Activated B cell treated with CpG ODN at 0.5 μM for 24 hours (primary cell): ENCODE measurements around the gene DNAAF3. TPM values are rescaled to one million over a fixed set of nuclear protein-coding genes. Genes with fewer than 3 reads are reported as not detected.

ENCODE experiments used
- ATAC-seq: fragments of 200-7000 bp; cut with Tn5 transposase; one replicate; pipeline ENCODE4 v1.10.0; 2021; ENCODE audit warnings: low read depth, mild to moderate bottlenecking, moderate library complexity
- CTCF ChIA-PET: fragments of 350-600 bp; sonication (Branson Sonifier 250); formaldehyde crosslinking; loops from one replicate; lab custom pipeline; 2021; ENCODE audit warnings: antibody characterized with exemption; lab: Charles Lee
- POLR2A ChIA-PET: fragments of 350-600 bp; sonication (Branson Sonifier 250); formaldehyde crosslinking; loops from one replicate; lab custom pipeline; 2021; ENCODE audit warnings: antibody characterized with exemption; lab: Charles Lee
- DNase-seq: peaks from one replicate; pipeline ENCODE4 v3.0.0; 2022
- H3K27ac Mint-ChIP-seq: one replicate; pipeline ENCODE4 v1.8.0; 2020; ENCODE audit warnings: mixed read lengths
- H3K27me3 Mint-ChIP-seq: one replicate; pipeline ENCODE4 v1.8.0; 2021; ENCODE audit warnings: mixed read lengths
- H3K36me3 Mint-ChIP-seq: one replicate; pipeline ENCODE4 v1.8.0; 2021; ENCODE audit warnings: low read depth, mixed read lengths
- H3K4me1 Mint-ChIP-seq: one replicate; pipeline ENCODE4 v1.8.0; 2021; ENCODE audit warnings: mixed read lengths
- H3K4me3 Mint-ChIP-seq: one replicate; pipeline ENCODE4 v1.8.0; 2020; ENCODE audit warnings: mild to moderate bottlenecking, mixed read lengths
- H3K9me3 Mint-ChIP-seq: one replicate; pipeline ENCODE4 v1.8.0; 2020; ENCODE audit warnings: mixed read lengths
- CTCF ChIP-seq: fragments of 200-600 bp; IDR thresholded peaks from one replicate; pipeline ENCODE4 v1.8.0; 2022; ENCODE audit warnings: antibody characterized with exemption, mild to moderate bottlenecking
- intact Hi-C: fragments of 100-400 bp; cut with micrococcal nuclease; formaldehyde crosslinking; loops from one replicate; pipeline ENCODE4 v1.15.1; 2024
- total RNA-seq: library from RNA; stranded (reverse); gene quantifications from 2 replicates; pipeline ENCODE4 v1.2.3, GENCODE V29; 2022

Gene DNAAF3
- total RNA-seq, 1 donor from 2014 or later: not detected

DNA sequence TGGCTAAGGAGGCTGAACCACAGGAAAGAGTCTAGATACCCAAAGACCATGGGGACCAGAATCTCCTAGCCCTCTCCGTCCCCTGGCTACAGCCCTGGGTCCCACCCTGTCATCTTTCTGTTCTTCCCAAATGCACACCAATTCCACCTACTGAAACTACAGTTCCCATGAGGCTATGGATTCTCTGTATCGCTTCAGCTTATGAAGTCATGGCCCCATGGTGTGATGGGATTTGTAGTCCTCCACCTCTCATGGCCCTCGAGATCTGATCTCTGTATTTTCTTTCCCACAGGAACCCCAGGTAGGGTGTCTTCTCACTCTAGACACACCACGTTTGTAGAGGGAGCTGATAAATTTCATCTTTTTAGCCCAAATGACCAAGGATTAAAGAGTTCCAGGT is 31.1 kb upstream of the DNAAF3 start:
- Mint-ChIP-seq H3K4me3 (no peak overlapping the region), H3K27me3 (peaks cover 27% of the 10 kb centered on the region), H3K36me3 (no peaks in the 10 kb centered on the region), H3K27ac (no peak overlapping the region), H3K4me1 (no peaks in the 10 kb centered on the region), H3K9me3 (no peaks in the 10 kb centered on the region)
- intact Hi-C loops: no loop called here
- ChIA-PET CTCF (no interaction called here), POLR2A (no interaction called here)
- no peak for DNase-seq
- ATAC-seq: no peak
- TF ChIP-seq CTCF: no peak

- intact Hi-C loops: no loop called here
- H3K27ac Mint-ChIP-seq: no peak overlapping the region
- H3K9me3 Mint-ChIP-seq: no peaks in the 10 kb centered on the region
- DNase-seq (no peak), ATAC-seq (no peak)
- ChIA-PET CTCF (no interaction called here), POLR2A (no interaction called here)
- no peak for TF ChIP-seq CTCF
- peaks cover 25% of the 10 kb centered on the region for H3K27me3 Mint-ChIP-seq
- no peaks in the 10 kb centered on the region for H3K36me3 Mint-ChIP-seq
- H3K4me1 Mint-ChIP-seq: no peaks in the 10 kb centered on the region
- H3K4me3 Mint-ChIP-seq: no peak overlapping the region
Measured at GRCh38 chr19:55196803-55197202, 30.4 kb upstream of the DNAAF3 start.

DNA sequence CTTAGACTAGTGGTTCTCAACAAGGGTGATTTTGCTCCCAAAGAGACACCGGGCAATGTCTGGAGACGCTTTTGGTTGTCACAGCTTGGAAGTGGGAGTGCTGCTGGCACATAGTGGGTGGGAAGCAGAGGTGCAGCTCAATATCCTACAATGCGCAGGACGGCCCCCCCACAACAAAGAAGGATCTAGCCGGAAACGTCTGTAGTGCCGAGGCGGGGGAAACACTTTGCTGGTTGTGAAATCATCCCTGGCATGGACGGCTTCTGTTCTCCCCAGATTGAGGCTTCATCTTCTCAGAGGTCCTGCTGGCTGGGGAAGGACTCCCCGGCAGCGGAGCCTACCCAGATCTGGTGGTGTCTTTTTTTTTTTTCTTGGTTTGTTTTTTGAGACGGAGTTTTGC is 27.1 kb upstream of the DNAAF3 start:
- TF ChIP-seq CTCF: no peak
- peaks cover 12% of the 10 kb centered on the region for H3K27me3 Mint-ChIP-seq
- no peaks in the 10 kb centered on the region for H3K36me3 Mint-ChIP-seq
- ChIA-PET POLR2A (interaction anchor here (0.6 kb wide), 1 partner anchor 204 kb away, joined by 3 read pairs; no protein-coding TSS in a partner anchor), CTCF (no interaction called here)
- H3K4me1 Mint-ChIP-seq: peaks cover 3% of the 10 kb centered on the region
- intact Hi-C loops: no loop called here
- H3K9me3 Mint-ChIP-seq: no peaks in the 10 kb centered on the region
- ATAC-seq (no peak), DNase-seq (no peak)
- no peak overlapping the region for H3K4me3 Mint-ChIP-seq
- no peak overlapping the region for H3K27ac Mint-ChIP-seq

DNA sequence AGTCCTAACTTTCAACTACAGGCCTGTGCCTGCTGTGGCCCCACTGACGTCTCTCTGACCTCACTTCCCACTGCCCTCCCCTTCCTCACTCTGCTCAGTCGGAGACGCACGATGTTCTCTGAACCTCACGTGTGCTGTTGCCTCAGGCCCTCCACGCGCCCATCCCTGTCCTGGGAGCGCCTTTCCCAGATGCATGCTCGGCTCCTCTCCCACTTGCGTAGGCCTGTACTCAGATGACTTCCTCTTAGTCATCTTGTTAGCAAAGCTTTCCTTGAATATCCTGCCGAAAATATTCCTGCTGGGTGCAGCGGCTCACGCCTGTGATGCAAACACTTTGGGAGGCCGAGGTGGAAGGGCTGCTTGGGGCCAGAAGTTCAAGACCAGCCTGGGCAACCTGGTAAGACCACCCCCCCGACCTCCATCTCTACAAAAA is 23.0 kb upstream of the DNAAF3 start:
- ChIA-PET CTCF (no interaction called here), POLR2A (no interaction called here)
- Mint-ChIP-seq H3K9me3 (no peaks in the 10 kb centered on the region), H3K27me3 (peaks cover 12% of the 10 kb centered on the region), H3K27ac (no peak overlapping the region), H3K4me3 (no peak overlapping the region), H3K36me3 (no peaks in the 10 kb centered on the region), H3K4me1 (peaks cover 3% of the 10 kb centered on the region)
- DNase-seq (no peak), ATAC-seq (no peak)
- intact Hi-C loops: no loop called here
- no peak for TF ChIP-seq CTCF

- no peak for DNase-seq
- TF ChIP-seq CTCF: no peak
- H3K9me3 Mint-ChIP-seq: no peaks in the 10 kb centered on the region
- ATAC-seq: no peak
- no peak overlapping the region for H3K27ac Mint-ChIP-seq
- intact Hi-C loops: no loop called here
- ChIA-PET CTCF (no interaction called here), POLR2A (no interaction called here)
- H3K36me3 Mint-ChIP-seq: no peaks in the 10 kb centered on the region
- peaks cover 3% of the 10 kb centered on the region for H3K4me1 Mint-ChIP-seq
- H3K4me3 Mint-ChIP-seq: no peak overlapping the region
- peaks cover 14% of the 10 kb centered on the region for H3K27me3 Mint-ChIP-seq
Measured at GRCh38 chr19:55188625-55189024, 22.2 kb upstream of the DNAAF3 start.
